ENCODE measurements around the gene SCGB3A1.

DNA sequence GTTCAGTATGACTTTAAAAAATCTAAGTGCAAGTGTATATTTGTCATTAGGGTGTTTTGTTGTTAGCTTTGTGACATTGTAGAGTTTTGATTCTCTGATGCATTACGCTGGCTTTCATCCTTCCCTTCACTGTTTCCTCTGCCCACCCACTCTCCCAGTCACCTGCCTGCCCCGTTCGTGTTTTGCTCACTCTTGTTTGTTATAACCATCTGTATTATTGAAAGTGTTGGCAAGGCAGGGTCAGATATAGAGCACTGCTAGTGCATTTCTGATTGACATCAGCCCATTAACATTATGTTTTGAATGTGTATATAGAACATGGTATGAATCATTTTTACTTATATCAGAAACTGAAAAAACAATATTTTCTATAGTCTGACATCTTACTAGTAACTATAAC, 27.3 kb downstream of the SCGB3A1 start:
- TF ChIP-seq, protein P1, sequence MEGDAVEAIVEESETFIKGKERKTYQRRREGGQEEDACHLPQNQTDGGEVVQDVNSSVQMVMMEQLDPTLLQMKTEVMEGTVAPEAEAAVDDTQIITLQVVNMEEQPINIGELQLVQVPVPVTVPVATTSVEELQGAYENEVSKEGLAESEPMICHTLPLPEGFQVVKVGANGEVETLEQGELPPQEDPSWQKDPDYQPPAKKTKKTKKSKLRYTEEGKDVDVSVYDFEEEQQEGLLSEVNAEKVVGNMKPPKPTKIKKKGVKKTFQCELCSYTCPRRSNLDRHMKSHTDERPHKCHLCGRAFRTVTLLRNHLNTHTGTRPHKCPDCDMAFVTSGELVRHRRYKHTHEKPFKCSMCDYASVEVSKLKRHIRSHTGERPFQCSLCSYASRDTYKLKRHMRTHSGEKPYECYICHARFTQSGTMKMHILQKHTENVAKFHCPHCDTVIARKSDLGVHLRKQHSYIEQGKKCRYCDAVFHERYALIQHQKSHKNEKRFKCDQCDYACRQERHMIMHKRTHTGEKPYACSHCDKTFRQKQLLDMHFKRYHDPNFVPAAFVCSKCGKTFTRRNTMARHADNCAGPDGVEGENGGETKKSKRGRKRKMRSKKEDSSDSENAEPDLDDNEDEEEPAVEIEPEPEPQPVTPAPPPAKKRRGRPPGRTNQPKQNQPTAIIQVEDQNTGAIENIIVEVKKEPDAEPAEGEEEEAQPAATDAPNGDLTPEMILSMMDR (IDR thresholded peaks at IDR 0.05), result no peak
- TF ChIP-seq POLR2AphosphoS5 (IDR thresholded peaks at IDR 0.05), result no peak

All from prostate gland (tissue), 2 donors.